Stomach (tissue), 9 donors: ENCODE measurements around the gene HIVEP1. TPM values are rescaled to one million over a fixed set of nuclear protein-coding genes. Genes with fewer than 3 reads are reported as not detected.
"Not testable (repeated sequence)": the region's sequence is repeated elsewhere in the genome, so short reads cannot be mapped to it uniquely, and the experiment has no call there.

Experiments used
- DNase-seq, 2 donors: peaks; one replicate each; pipeline versions ENCODE4 v3.0.0 to v3.0.0-alpha.2; 2013 to 2019
- H3K27ac ChIP-seq, 5 donors: fragments of 200-600 bp in 4 of 5; sonication (generic) in 4 of 5; one replicate each; pipeline ENCODE4 v1.5.1; 2013 to 2019; ENCODE audit warnings: mild to moderate bottlenecking in 1 of 5, moderate library complexity in 1 of 5
- H3K27me3 ChIP-seq, 3 donors: fragments of 200-600 bp; sonication (generic); one replicate each; pipeline ENCODE4 v1.5.1; 2017 to 2019; ENCODE audit warnings: mixed run types in 1 of 3
- H3K36me3 ChIP-seq, 4 donors: fragments of 200-600 bp; sonication (generic); 1 replicate in 3 of 4; 2 replicates in 1 of 4; pipeline ENCODE4 v1.5.1; 2016 to 2019
- H3K4me1 ChIP-seq, 4 donors: fragments of 200-600 bp; sonication (generic); one replicate each; pipeline ENCODE4 v1.5.1; 2016 to 2019
- H3K4me3 ChIP-seq, 4 donors: fragments of 200-600 bp; sonication (generic) in 3 of 4; one replicate each; pipeline ENCODE4 v1.5.1; 2016 to 2019; ENCODE audit warnings: mild to moderate bottlenecking in 1 of 4
- H3K9me3 ChIP-seq, 4 donors: fragments of 200-600 bp; sonication (generic); one replicate each; pipeline ENCODE4 v1.5.1; 2016 to 2019
- EP300 ChIP-seq: sonication (generic); formaldehyde crosslinking; IDR thresholded peaks from one replicate; pipeline ENCODE4 v1.6.1; 2017; ENCODE audit warnings: antibody characterized with exemption
- POLR2A ChIP-seq, 4 donors: fragments of 450-650 bp; IDR thresholded peaks; one replicate each; pipeline ENCODE4 v1.6.1; 2016; ENCODE audit warnings: antibody characterized with exemption in 4 of 4, control low read depth in 2 of 4, mild to moderate bottlenecking in 1 of 4, moderate library complexity in 1 of 4
- POLR2AphosphoS5 ChIP-seq, 3 donors: sonication (generic); formaldehyde crosslinking; IDR thresholded peaks; one replicate each; pipeline ENCODE4 v1.6.1; 2016; ENCODE audit warnings: antibody characterized with exemption in 3 of 3
- WGBS, 5 donors: extraction: QIAGEN DNeasy Blood & Tissue Kit in 3 of 5; methylation state at CpG; one replicate each; pipeline versions ENCODE4 v1.1.5 to v1.1.7; 2013 to 2018; 5-methylcytosine and 5-hydroxymethylcytosine counted together
- intact Hi-C: fragments of 100-400 bp; cut with DNase I; formaldehyde crosslinking; loops from one replicate; pipeline ENCODE4 v1.15.1; 2023; ENCODE audit warnings: low total_unique reads
- polyA plus RNA-seq, 3 donors: library from polyadenylated mRNA; stranded (reverse); fragments of 200-250 nt; gene quantifications; one replicate each; pipeline ENCODE4 v1.2.3, GENCODE V29; 2013
- total RNA-seq, 5 donors: library from RNA; depleted of rRNA; stranded (reverse); fragments of >200 nt; gene quantifications; one replicate each; pipeline versions ENCODE4 v1.1.0 to v1.2.3, GENCODE V29; 2014 to 2016
- TF ChIP-seq, protein P1 (sequence below), 7 experiments: fragments of 450-650 bp in 4 of 7; fragments of 200-600 bp in 3 of 7; sonication (generic) in 3 of 7; IDR thresholded peaks; one replicate each; pipeline ENCODE4 v1.5.1; 2016 to 2019; ENCODE audit warnings: antibody characterized with exemption in 7 of 7, control low read depth in 2 of 7, mild to moderate bottlenecking in 1 of 7
- donor health status: healthy with polysubstance abuse.
- donor health status: Bipolar disorder and iron deficiency.
- donor health status: healthy.

HIVEP1 gene
- total and polyA plus RNA-seq, 8 donors, result 2.0 to 19.6 (median 14.1) TPM

DNA sequence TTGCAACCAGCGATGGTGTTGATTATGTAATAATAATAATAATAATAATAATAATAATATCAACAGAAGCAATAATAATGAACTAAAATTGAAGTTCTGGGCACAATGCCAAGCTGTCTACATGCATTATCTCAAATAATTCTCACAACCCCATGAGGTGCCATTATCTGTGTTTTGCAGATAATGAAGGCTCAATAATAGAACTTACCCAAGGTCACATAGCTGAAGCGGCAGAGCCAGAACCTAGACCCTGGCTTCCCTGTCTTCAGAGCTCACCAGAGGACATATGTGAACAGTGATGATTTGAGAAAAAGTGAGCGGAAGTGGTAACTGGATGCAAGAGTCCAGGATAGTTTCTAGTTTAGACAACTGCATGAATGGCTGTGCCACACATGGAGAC is 91.0 kb downstream of the HIVEP1 start:
- Histone ChIP-seq H3K4me3 (no peak overlapping the region), H3K27ac (no peak overlapping the region), H3K9me3 (no peaks in the 10 kb centered on the region), H3K36me3 (peaks cover 0 to 8% (median 1%) of the 10 kb centered on the region in 4 donors), H3K4me1 (no peaks in the 10 kb centered on the region), H3K27me3 (no peaks in the 10 kb centered on the region)
- 88 to 94% (median 92%) methylated on average over 3 of the region's 3 CpGs for WGBS, 5 donors
- intact Hi-C loops, result no loop called here
- no peak for DNase-seq
- TF ChIP-seq, protein P1, sequence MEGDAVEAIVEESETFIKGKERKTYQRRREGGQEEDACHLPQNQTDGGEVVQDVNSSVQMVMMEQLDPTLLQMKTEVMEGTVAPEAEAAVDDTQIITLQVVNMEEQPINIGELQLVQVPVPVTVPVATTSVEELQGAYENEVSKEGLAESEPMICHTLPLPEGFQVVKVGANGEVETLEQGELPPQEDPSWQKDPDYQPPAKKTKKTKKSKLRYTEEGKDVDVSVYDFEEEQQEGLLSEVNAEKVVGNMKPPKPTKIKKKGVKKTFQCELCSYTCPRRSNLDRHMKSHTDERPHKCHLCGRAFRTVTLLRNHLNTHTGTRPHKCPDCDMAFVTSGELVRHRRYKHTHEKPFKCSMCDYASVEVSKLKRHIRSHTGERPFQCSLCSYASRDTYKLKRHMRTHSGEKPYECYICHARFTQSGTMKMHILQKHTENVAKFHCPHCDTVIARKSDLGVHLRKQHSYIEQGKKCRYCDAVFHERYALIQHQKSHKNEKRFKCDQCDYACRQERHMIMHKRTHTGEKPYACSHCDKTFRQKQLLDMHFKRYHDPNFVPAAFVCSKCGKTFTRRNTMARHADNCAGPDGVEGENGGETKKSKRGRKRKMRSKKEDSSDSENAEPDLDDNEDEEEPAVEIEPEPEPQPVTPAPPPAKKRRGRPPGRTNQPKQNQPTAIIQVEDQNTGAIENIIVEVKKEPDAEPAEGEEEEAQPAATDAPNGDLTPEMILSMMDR (IDR thresholded peaks at IDR 0.05), result no peak
- no peak for TF ChIP-seq POLR2A (IDR thresholded peaks at IDR 0.05)
- no peak for TF ChIP-seq EP300
- TF ChIP-seq POLR2AphosphoS5 (IDR thresholded peaks at IDR 0.05), result no peak

- no peaks in the 10 kb centered on the region for H3K4me1 ChIP-seq
- H3K27me3 ChIP-seq, result no peaks in the 10 kb centered on the region
- no peak overlapping the region for H3K27ac ChIP-seq
- H3K4me3 ChIP-seq, result no peak overlapping the region
- peaks cover 4 to 19% (median 15%) of the 10 kb centered on the region in 4 donors for H3K36me3 ChIP-seq
- H3K9me3 ChIP-seq, result no peaks in the 10 kb centered on the region
- 90 to 97% (median 94%) methylated on average over 2 of the region's 2 CpGs for WGBS, 5 donors
- intact Hi-C loops, result no loop called here
- DNase-seq, result no peak
- TF ChIP-seq, protein P1 (IDR thresholded peaks at IDR 0.05), result no peak
- no peak for TF ChIP-seq POLR2A (IDR thresholded peaks at IDR 0.05)
- no peak for TF ChIP-seq EP300
- TF ChIP-seq POLR2AphosphoS5 (IDR thresholded peaks at IDR 0.05), result no peak
These were observed 93.2 kb downstream of the HIVEP1 start for GRCh38 chr6:12105271-12105670.

DNA sequence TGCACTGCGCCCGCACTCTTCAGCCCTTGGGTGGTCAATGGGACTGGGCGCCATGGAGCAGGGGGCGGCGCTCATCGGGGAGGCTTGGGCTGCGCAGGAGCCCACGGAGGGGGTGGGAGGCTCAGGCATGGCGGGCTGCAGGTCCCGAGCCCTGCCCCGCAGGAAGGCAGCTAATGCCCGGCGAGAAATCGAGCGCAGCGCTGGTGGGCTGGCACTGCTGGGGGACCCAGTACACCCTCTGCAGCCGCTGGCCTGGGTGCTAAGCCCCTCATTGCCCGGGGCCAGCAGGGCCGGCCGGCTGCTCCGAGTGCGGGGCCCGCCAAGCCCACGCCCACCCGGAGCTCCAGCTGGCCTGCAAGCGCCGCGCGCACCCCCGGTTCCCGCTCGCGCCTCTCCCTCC is 96.3 kb downstream of the HIVEP1 start:
- peaks cover 4 to 24% (median 23%) of the 10 kb centered on the region in 4 donors for H3K36me3 ChIP-seq
- H3K27ac ChIP-seq, H3K4me3 ChIP-seq, H3K9me3 ChIP-seq, H3K27me3 ChIP-seq, DNase-seq, H3K4me1 ChIP-seq, intact Hi-C loops: not testable (repeated sequence)
- WGBS, 5 donors, result 93 to 100% (median 95%) methylated on average over 9 to 29 of the region's 33 CpGs

DNA sequence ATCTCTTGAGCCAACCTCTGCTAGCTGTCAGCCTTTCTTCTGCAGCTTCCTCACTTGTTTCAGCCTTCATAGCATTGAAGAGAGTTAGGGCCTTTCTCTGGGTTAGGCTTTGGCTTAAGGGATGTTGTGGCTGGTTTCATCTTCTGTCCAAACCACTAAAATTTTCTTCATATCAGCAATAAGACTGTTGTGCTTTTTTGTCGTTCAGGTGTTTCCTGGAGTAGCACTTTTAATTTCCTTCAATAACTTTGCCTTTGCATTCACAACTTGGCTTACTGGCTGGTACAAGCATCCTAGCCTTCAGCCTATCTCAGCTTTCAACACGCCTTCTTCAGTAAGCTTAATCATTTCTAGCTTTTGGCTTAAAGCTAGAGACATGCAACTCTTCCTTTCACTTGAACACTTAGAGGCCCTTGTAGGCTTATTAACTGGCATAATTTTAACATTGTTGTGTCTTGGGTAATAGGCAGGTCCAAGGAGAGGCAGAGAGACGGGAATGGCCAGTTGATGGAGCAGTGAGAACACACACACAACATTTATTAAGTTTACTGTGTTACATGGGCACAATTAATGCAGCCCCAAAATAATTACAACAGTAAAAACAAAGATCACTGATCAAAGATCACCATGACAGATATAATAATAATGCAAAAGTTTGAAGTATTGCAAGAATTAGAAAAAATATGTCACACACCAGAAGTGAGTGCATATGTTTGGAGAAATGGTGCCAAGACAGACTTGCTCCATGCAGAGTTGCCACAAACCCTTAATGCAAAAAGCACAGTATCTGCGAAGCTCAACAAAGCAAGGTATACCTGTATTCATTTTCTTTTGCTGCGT is 98.6 kb downstream of the HIVEP1 start:
- no peak overlapping the region for H3K4me3 ChIP-seq
- H3K27me3 ChIP-seq, result no peaks in the 10 kb centered on the region
- H3K4me1 ChIP-seq, result no peaks in the 10 kb centered on the region
- H3K36me3 ChIP-seq, result peaks cover 4 to 28% (median 23%) of the 10 kb centered on the region in 4 donors
- intact Hi-C loops, result no loop called here
- no peak overlapping the region for H3K27ac ChIP-seq
- WGBS, 5 donors, result 86 to 90% (median 89%) methylated on average over 5 of the region's 5 CpGs
- DNase-seq, result no peak
- H3K9me3 ChIP-seq, result no peaks in the 10 kb centered on the region
- no peak for TF ChIP-seq POLR2AphosphoS5 (IDR thresholded peaks at IDR 0.05)
- no peak for TF ChIP-seq POLR2A (IDR thresholded peaks at IDR 0.05)
- no peak for TF ChIP-seq EP300
- TF ChIP-seq, protein P1 (IDR thresholded peaks at IDR 0.05), result no peak

- Histone ChIP-seq H3K4me3 (no peak overlapping the region), H3K27ac (no peak overlapping the region), H3K4me1 (no peaks in the 10 kb centered on the region), H3K36me3 (peaks cover 4 to 34% (median 23%) of the 10 kb centered on the region in 4 donors), H3K9me3 (peaks cover 0 to 4% (median 1%) of the 10 kb centered on the region in 4 donors), H3K27me3 (no peaks in the 10 kb centered on the region)
- TF ChIP-seq, protein P1 (IDR thresholded peaks at IDR 0.05), result no peak
- TF ChIP-seq POLR2AphosphoS5 (IDR thresholded peaks at IDR 0.05) (no peak), POLR2A (IDR thresholded peaks at IDR 0.05) (no peak), EP300 (no peak)
- intact Hi-C loops, result no loop called here
- 98 to 100% (median 100%) methylated on average over 2 of the region's 2 CpGs for WGBS, 5 donors
- no peak for DNase-seq
These were observed 99.2 kb downstream of the HIVEP1 start for GRCh38 chr6:12111363-12111670.
